MM.1S (cell line): Measurements from ENCODE around the gene LMCD1.

Experiments
- DNase-seq: peaks from one replicate; pipeline ENCODE4 v3.0.0-alpha.2; 2015
- H2AFZ ChIP-seq: fragments of 300-600 bp; sonication (generic); 2 replicates; pipeline ENCODE4 v1.6.0; 2016; ENCODE audit warnings: antibody characterized with exemption, low read length
- H3F3A ChIP-seq: fragments of 300-600 bp; sonication (generic); 2 replicates; pipeline ENCODE4 v1.6.1; 2016; ENCODE audit warnings: mild to moderate bottlenecking, antibody characterized with exemption, low read length, moderate library complexity, mixed read lengths; ENCODE audit not compliant: insufficient read depth
- H3K27ac ChIP-seq: fragments of 300-600 bp; sonication (generic); 2 replicates; pipeline ENCODE4 v1.5.1; 2016; ENCODE audit warnings: mild to moderate bottlenecking, low read length
- H3K27me3 ChIP-seq: fragments of 300-600 bp; sonication (generic); replicated peaks from 2 replicates; pipeline ENCODE4 v1.6.0; 2016; ENCODE audit warnings: low read length; ENCODE audit not compliant: insufficient read depth
- H3K36me3 ChIP-seq: fragments of 300-600 bp; sonication (generic); replicated peaks from 2 replicates; pipeline ENCODE4 v1.6.1; 2016; ENCODE audit warnings: mild to moderate bottlenecking, low read length, mixed read lengths; ENCODE audit not compliant: insufficient read depth
- H3K4me1 ChIP-seq: fragments of 300-600 bp; sonication (generic); 2 replicates; pipeline ENCODE4 v1.6.1; 2016; ENCODE audit warnings: low read length, mixed read lengths
- H3K4me2 ChIP-seq: fragments of 300-600 bp; sonication (generic); 2 replicates; pipeline ENCODE4 v1.6.0; 2016; ENCODE audit warnings: low read depth, low read length
- H3K4me3 ChIP-seq: fragments of 300-600 bp; sonication (generic); 2 replicates; pipeline ENCODE4 v1.5.1; 2016; ENCODE audit warnings: low read length, mixed read lengths
- H3K79me2 ChIP-seq: fragments of 300-600 bp; sonication (generic); 2 replicates; pipeline ENCODE4 v1.6.1; 2016; ENCODE audit warnings: mixed run types, low read length, mixed read lengths
- H3K9ac ChIP-seq: fragments of 300-600 bp; sonication (generic); 2 replicates; pipeline ENCODE4 v1.6.1; 2016; ENCODE audit warnings: low read length, mixed read lengths
- H3K9me2 ChIP-seq: fragments of 300-600 bp; sonication (generic); replicated peaks from 2 replicates; pipeline ENCODE4 v1.6.1; 2016; ENCODE audit warnings: mild to moderate bottlenecking, low read length, mixed read lengths; ENCODE audit not compliant: insufficient read depth
- H3K9me3 ChIP-seq: fragments of 300-600 bp; sonication (generic); replicated peaks from 2 replicates; pipeline ENCODE4 v1.6.1; 2016; ENCODE audit warnings: mild to moderate bottlenecking, low read length, mixed read lengths; ENCODE audit not compliant: insufficient read depth
- H4K20me1 ChIP-seq: fragments of 300-600 bp; sonication (generic); 2 replicates; pipeline ENCODE4 v1.6.1; 2016; ENCODE audit warnings: mild to moderate bottlenecking, low read length, moderate library complexity, mixed read lengths; ENCODE audit not compliant: insufficient read depth
- EZH2 ChIP-seq: fragments of 300-600 bp; sonication (generic); optimal IDR thresholded peaks from 2 replicates; pipeline ENCODE3; 2017; ENCODE audit warnings: low read depth, mild to moderate bottlenecking, antibody characterized with exemption, low read length, mixed read lengths
- EZH2phosphoT487 ChIP-seq: fragments of 300-600 bp; sonication (generic); IDR thresholded peaks from 2 replicates; pipeline ENCODE4 v1.6.1; 2018; ENCODE audit warnings: antibody characterized with exemption, low read length
- TF ChIP-seq, protein P1 (sequence below): fragments of 300-600 bp; sonication (generic); IDR thresholded peaks from 2 replicates; pipeline ENCODE4 v1.5.1; 2016; ENCODE audit warnings: antibody characterized with exemption, low read length, mixed read lengths

LMCD1 gene

DNA sequence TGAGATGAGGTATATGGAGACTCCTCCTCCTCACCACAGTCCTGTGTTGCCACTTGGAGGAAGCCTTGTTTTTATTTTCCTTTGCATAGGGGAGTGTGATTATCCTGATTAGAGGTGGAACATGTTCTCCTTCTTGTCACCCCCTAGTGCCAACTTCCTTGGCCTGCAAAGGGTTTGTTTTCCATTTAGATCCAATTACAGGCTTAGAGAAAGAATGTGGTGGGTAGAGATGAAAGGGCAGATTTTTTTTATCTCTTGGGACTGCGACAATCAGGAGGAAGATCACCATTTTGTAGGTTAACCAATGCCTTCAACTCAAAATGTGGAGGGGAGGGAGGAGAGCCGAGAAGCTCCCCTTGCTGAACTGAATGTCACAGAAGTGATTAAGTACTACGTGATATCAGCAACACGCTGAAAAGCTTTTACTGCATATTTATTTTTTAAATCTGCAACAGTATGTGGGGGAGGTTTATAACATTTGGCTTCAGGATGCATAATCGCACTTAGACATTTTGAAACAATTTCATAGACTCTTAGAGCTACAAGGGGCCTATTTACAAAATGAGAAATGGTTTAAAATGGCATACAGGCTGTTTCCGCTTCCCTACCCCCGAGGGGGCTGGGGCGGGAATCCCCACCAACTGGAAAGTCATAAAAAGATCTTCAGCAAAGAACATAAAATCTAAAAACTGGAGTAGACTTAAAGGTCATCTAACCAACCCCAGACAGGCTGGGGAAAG lies 2.4 kb downstream of the LMCD1 start:
- no peak for DNase-seq
- H3K9ac ChIP-seq: no peak overlapping the region
- H3K79me2 ChIP-seq: no peaks in the 10 kb centered on the region
- no peaks in the 10 kb centered on the region for H3K36me3 ChIP-seq
- no peak overlapping the region for H2AFZ ChIP-seq
- H3K9me2 ChIP-seq: no peaks in the 10 kb centered on the region
- no peak overlapping the region for H3K4me2 ChIP-seq
- H3K27me3 ChIP-seq: no peaks in the 10 kb centered on the region
- H4K20me1 ChIP-seq: no peaks in the 10 kb centered on the region
- TF ChIP-seq EZH2phosphoT487 (no peak), EZH2 (no peak)
- TF ChIP-seq, protein P1, sequence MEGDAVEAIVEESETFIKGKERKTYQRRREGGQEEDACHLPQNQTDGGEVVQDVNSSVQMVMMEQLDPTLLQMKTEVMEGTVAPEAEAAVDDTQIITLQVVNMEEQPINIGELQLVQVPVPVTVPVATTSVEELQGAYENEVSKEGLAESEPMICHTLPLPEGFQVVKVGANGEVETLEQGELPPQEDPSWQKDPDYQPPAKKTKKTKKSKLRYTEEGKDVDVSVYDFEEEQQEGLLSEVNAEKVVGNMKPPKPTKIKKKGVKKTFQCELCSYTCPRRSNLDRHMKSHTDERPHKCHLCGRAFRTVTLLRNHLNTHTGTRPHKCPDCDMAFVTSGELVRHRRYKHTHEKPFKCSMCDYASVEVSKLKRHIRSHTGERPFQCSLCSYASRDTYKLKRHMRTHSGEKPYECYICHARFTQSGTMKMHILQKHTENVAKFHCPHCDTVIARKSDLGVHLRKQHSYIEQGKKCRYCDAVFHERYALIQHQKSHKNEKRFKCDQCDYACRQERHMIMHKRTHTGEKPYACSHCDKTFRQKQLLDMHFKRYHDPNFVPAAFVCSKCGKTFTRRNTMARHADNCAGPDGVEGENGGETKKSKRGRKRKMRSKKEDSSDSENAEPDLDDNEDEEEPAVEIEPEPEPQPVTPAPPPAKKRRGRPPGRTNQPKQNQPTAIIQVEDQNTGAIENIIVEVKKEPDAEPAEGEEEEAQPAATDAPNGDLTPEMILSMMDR: no peak
- H3K9me3 ChIP-seq: no peaks in the 10 kb centered on the region
- H3F3A ChIP-seq: no peaks in the 10 kb centered on the region
- no peak overlapping the region for H3K4me3 ChIP-seq
- no peaks in the 10 kb centered on the region for H3K4me1 ChIP-seq
- H3K27ac ChIP-seq: no peak overlapping the region

DNA sequence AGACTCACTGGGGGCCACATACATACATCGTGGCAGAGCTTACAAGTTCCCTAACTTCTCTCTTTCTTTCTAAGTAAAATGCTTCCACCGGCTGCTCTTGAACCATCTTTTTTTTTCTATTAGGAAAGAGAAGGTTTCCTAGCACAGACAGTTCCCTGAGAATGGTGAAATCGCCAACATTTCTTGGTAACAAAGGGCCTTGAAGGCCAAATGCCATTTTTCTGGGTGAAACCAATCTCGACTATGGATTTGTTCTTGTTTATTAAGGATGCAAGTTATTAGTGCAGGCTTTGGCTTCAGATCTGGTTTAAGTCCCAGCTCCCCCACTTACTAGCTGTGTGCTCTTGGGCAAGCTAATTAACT lies 3.0 kb downstream of the LMCD1 start:
- H3K4me2 ChIP-seq: no peak overlapping the region
- no peaks in the 10 kb centered on the region for H4K20me1 ChIP-seq
- H2AFZ ChIP-seq: no peak overlapping the region
- no peaks in the 10 kb centered on the region for H3K36me3 ChIP-seq
- H3K4me1 ChIP-seq: no peaks in the 10 kb centered on the region
- H3F3A ChIP-seq: no peaks in the 10 kb centered on the region
- H3K27ac ChIP-seq: no peak overlapping the region
- TF ChIP-seq EZH2phosphoT487: no peak
- TF ChIP-seq, protein P1: no peak
- TF ChIP-seq EZH2: no peak
- DNase-seq: no peak
- H3K9me2 ChIP-seq: no peaks in the 10 kb centered on the region
- H3K79me2 ChIP-seq: no peaks in the 10 kb centered on the region
- no peak overlapping the region for H3K9ac ChIP-seq
- H3K27me3 ChIP-seq: no peaks in the 10 kb centered on the region
- H3K4me3 ChIP-seq: no peak overlapping the region
- no peaks in the 10 kb centered on the region for H3K9me3 ChIP-seq

DNA sequence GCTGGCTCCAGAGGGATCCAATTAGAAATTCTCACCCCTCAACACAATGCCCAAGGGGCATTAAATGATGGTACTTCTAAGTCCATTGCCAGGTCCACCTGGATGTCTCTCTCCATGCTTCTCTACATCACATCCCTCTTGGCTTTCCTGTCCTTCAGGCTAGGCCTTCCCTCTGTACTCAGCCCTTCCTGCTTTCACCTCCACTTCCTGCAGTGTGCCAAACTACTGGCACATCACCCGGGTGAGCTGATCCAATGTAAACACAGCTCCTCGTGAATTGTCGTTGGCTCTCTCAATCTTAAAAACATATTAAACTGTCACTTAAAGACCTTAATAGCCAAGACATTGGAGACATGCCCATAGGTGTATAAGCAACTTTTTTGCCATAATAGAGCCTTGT lies 4.0 kb downstream of the LMCD1 start:
- Histone ChIP-seq H3K4me2 (no peak overlapping the region), H2AFZ (no peak overlapping the region), H3K27me3 (no peaks in the 10 kb centered on the region), H3K79me2 (no peaks in the 10 kb centered on the region), H3K36me3 (no peaks in the 10 kb centered on the region), H4K20me1 (no peaks in the 10 kb centered on the region), H3K9me3 (no peaks in the 10 kb centered on the region), H3K9ac (no peak overlapping the region), H3K27ac (no peak overlapping the region), H3F3A (no peaks in the 10 kb centered on the region), H3K4me3 (no peak overlapping the region), H3K9me2 (no peaks in the 10 kb centered on the region), H3K4me1 (no peaks in the 10 kb centered on the region)
- TF ChIP-seq, protein P1: no peak
- TF ChIP-seq EZH2phosphoT487 (no peak), EZH2 (no peak)
- no peak for DNase-seq
